GM18498 (cell line): ENCODE measurements around the gene ADGRV1.
"Not testable (repeated sequence)": the region's sequence is repeated elsewhere in the genome, so short reads cannot be mapped to it uniquely, and the experiment has no call there.

Source experiments
- ATAC-seq: cut with Tn5 transposase; IDR thresholded peaks from one replicate; pipeline ENCODE4 v1.9.1; 2021; ENCODE audit warnings: mild to moderate bottlenecking, moderate library complexity; ENCODE audit not compliant: unreplicated experiment

Gene ADGRV1

GRCh38 chr5:90894866-90895420 is 336.3 kb downstream of the ADGRV1 start:
- ATAC-seq: no peak

- no peak for ATAC-seq
These were observed 339.0 kb downstream of the ADGRV1 start for GRCh38 chr5:90897618-90898017.

GRCh38 chr5:90898326-90899013 is 339.9 kb downstream of the ADGRV1 start:
- ATAC-seq: no peak

- ATAC-seq: no peak
These were observed 340.5 kb downstream of the ADGRV1 start for GRCh38 chr5:90899014-90899604.

GRCh38 chr5:90901261-90901660 is 342.7 kb downstream of the ADGRV1 start:
- no peak for ATAC-seq

GRCh38 chr5:90902170-90902569 is 343.6 kb downstream of the ADGRV1 start:
- ATAC-seq: no peak

- ATAC-seq: no peak
These were observed 344.2 kb downstream of the ADGRV1 start for GRCh38 chr5:90902651-90903386.

GRCh38 chr5:90909101-90909503 is 350.5 kb downstream of the ADGRV1 start:
- ATAC-seq: no peak

GRCh38 chr5:90909940-90910339 is 351.3 kb downstream of the ADGRV1 start:
- ATAC-seq: no peak

GRCh38 chr5:90911169-90911568 is 352.6 kb downstream of the ADGRV1 start:
- ATAC-seq: no peak

- no peak for ATAC-seq
These were observed 353.9 kb downstream of the ADGRV1 start for GRCh38 chr5:90912476-90912875.

- ATAC-seq: no peak
These were observed 356.8 kb downstream of the ADGRV1 start for GRCh38 chr5:90915393-90915792.

- ATAC-seq: no peak
These were observed 358.6 kb downstream of the ADGRV1 start for GRCh38 chr5:90916947-90917800.

GRCh38 chr5:90917928-90918668 is 359.5 kb downstream of the ADGRV1 start:
- ATAC-seq: no peak

- ATAC-seq: no peak
These were observed 362.9 kb downstream of the ADGRV1 start for GRCh38 chr5:90921418-90921973.

- not testable (repeated sequence) for ATAC-seq
These were observed 365.6 kb downstream of the ADGRV1 start for GRCh38 chr5:90924222-90924621.

GRCh38 chr5:90929013-90929839 is 370.6 kb downstream of the ADGRV1 start:
- not testable (repeated sequence) for ATAC-seq

GRCh38 chr5:90930062-90930461 is 371.5 kb downstream of the ADGRV1 start:
- no peak for ATAC-seq
